ENCODE results near the gene MVD. TPM values are rescaled to one million over a fixed set of nuclear protein-coding genes. Genes with fewer than 3 reads are reported as not detected.

MVD gene
- total and polyA plus RNA-seq, 2 experiments from 2014 or later: 95.3 to 149 TPM

DNA sequence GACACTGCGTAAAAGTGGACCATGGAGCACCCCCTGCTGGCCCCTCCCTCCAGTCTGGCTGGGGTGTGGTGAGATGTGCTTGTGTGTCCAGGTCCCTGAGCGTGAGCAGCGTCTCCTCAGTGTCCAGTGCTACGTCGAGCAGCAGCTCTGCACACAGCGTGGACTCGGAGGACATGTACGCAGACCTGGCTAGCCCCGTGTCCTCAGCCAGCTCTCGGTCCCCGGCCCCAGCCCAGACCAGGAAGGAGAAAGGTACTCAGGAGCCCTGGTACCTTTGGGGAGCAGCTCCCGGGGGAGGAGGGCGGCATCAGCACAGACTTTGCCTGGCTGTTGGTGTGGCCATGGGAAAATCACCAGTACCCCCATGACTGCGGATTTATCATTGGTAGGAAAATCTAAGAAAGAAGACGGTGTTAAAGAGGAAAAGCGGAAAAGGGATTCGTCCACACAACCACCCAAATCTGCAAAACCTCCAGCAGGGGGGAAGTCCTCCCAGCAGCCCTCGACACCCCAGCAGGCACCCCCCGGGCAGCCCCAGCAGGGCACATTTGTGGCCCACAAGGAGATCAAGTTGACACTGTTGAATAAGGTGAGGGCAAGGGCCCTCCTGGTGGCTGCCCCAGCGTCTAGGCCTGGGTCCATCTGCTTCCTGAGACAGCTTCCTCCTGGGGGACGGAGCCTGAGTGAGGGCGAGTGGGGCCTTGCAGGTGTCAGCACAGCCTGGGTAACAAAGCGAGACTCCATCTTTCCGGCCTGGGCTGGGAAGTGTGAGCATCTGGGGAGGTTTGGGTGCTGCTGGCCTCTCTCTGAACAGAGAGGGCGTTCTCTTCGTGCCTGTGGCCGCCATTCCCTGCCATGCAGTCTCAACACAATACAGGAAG lies 35.1 kb downstream of the MVD start:
- Histone ChIP-seq H3K79me2 (replicated peaks; ENCODE audit: insufficient read depth) (no peaks in the 10 kb centered on the region), H3K4me3 (no peak overlapping the region), H3K4me2 (no peak overlapping the region), H4K20me1 (replicated peaks; ENCODE audit: insufficient read depth) (0 out of 2 replicates have a peak, but pooled peaks cover 5% of the 10 kb centered on the region), H2AFZ (no peak overlapping the region), H3K27me3 (ENCODE audit: insufficient read depth) (no peaks in the 10 kb centered on the region), H3F3A (replicated peaks; ENCODE audit: low read depth) (no peaks in the 10 kb centered on the region; the same call in 1 of the 2 replicates), H3K27ac (ENCODE audit: low read depth) (no peak overlapping the region), H3K36me3 (ENCODE audit: insufficient read depth) (peaks cover 13% of the 10 kb centered on the region; the same call in 1 of the 2 replicates), H3K9me2 (ENCODE audit: insufficient read depth) (no peaks in the 10 kb centered on the region), H3K4me1 (ENCODE audit: insufficient read depth) (peaks cover 3% of the 10 kb centered on the region; the same call in 1 of the 2 replicates)
- no peak for DNase-seq (ENCODE audit: low spot score)
- peaks cover 23% of the 10 kb centered on the region for H3K4me1 Mint-ChIP-seq
- no peak overlapping the region; the same call in 2 of the 3 replicates for H3K4me3 Mint-ChIP-seq
- H3K27ac Mint-ChIP-seq: peak overlapping the region; percentile 78; the same call in 1 of the 2 replicates
- H3K36me3 Mint-ChIP-seq (ENCODE audit: low read depth): peaks cover 56% of the 10 kb centered on the region
- peaks cover 14% of the 10 kb centered on the region for H3K27me3 Mint-ChIP-seq (ENCODE audit: insufficient read depth, low read depth, poor library complexity)
- no peak for TF ChIP-seq STAT1 (IDR thresholded peaks at IDR 0.05; ENCODE audit: unreplicated experiment)
- TF ChIP-seq, protein P1, sequence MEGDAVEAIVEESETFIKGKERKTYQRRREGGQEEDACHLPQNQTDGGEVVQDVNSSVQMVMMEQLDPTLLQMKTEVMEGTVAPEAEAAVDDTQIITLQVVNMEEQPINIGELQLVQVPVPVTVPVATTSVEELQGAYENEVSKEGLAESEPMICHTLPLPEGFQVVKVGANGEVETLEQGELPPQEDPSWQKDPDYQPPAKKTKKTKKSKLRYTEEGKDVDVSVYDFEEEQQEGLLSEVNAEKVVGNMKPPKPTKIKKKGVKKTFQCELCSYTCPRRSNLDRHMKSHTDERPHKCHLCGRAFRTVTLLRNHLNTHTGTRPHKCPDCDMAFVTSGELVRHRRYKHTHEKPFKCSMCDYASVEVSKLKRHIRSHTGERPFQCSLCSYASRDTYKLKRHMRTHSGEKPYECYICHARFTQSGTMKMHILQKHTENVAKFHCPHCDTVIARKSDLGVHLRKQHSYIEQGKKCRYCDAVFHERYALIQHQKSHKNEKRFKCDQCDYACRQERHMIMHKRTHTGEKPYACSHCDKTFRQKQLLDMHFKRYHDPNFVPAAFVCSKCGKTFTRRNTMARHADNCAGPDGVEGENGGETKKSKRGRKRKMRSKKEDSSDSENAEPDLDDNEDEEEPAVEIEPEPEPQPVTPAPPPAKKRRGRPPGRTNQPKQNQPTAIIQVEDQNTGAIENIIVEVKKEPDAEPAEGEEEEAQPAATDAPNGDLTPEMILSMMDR (conservative IDR thresholded peaks at IDR 0.05; ENCODE audit: low read depth in 2 of 2): no peak
- TF ChIP-seq NANOG (IDR thresholded peaks at IDR 0.05; ENCODE audit: borderline replicate concordance): no peak
- TF ChIP-seq JUNB (IDR thresholded peaks at IDR 0.05; ENCODE audit: unreplicated experiment): no peak
- no peak for TF ChIP-seq EZH2phosphoT487 (IDR thresholded peaks at IDR 0.05; ENCODE audit: unreplicated experiment)
- no peak for TF ChIP-seq ETS1 (IDR thresholded peaks at IDR 0.05)
- TF ChIP-seq CREB1 (CRISPR knock-in tag; IDR thresholded peaks at IDR 0.05; ENCODE audit: low read depth): no peak
- TF ChIP-seq ZNF114 (CRISPR knock-in tag; IDR thresholded peaks at IDR 0.05): no peak
- no peak for TF ChIP-seq POLR2AphosphoS5 (IDR thresholded peaks at IDR 0.05; ENCODE audit: low read depth)
- H3K9me3 Mint-ChIP-seq: no peaks in the 10 kb centered on the region
- ATAC-seq: no peak

GRCh38 chr16:88626646-88627045 lies 36.2 kb downstream of the MVD start:
- Histone ChIP-seq H3K9me2 (ENCODE audit: insufficient read depth) (no peaks in the 10 kb centered on the region), H4K20me1 (replicated peaks; ENCODE audit: insufficient read depth) (0 out of 2 replicates have a peak, but pooled peaks cover 5% of the 10 kb centered on the region), H3K4me3 (no peak overlapping the region), H3K27ac (ENCODE audit: low read depth) (0 out of 2 replicates have a peak overlapping the region, but pooled peaks have one; percentile 39), H3K27me3 (ENCODE audit: insufficient read depth) (no peaks in the 10 kb centered on the region), H3F3A (replicated peaks; ENCODE audit: low read depth) (no peaks in the 10 kb centered on the region; the same call in 1 of the 2 replicates), H2AFZ (no peak overlapping the region), H3K79me2 (replicated peaks; ENCODE audit: insufficient read depth) (no peaks in the 10 kb centered on the region), H3K36me3 (ENCODE audit: insufficient read depth) (peaks cover 13% of the 10 kb centered on the region; the same call in 1 of the 2 replicates), H3K4me1 (ENCODE audit: insufficient read depth) (peaks cover 3% of the 10 kb centered on the region; the same call in 1 of the 2 replicates), H3K4me2 (no peak overlapping the region)
- Mint-ChIP-seq H3K27me3 (ENCODE audit: insufficient read depth, low read depth, poor library complexity) (peaks cover 14% of the 10 kb centered on the region), H3K36me3 (ENCODE audit: low read depth) (peaks cover 57% of the 10 kb centered on the region), H3K9me3 (no peaks in the 10 kb centered on the region), H3K27ac (no peak overlapping the region), H3K4me1 (peaks cover 19% of the 10 kb centered on the region), H3K4me3 (no peak overlapping the region)
- no peak for ATAC-seq
- no peak for TF ChIP-seq NANOG (IDR thresholded peaks at IDR 0.05; ENCODE audit: borderline replicate concordance)
- DNase-seq (ENCODE audit: low spot score): no peak

All from GM23338 (cell line).